GM12878 (cell line): ENCODE results near the gene ARMC9. TPM values are rescaled to one million over a fixed set of nuclear protein-coding genes. Genes with fewer than 3 reads are reported as not detected.

Experiments
- ATAC-seq: fragments of 200-7000 bp; cut with Tn5 transposase; 3 replicates; pipeline ENCODE4 v1.9.1; 2020; ENCODE audit warnings: mild to moderate bottlenecking, moderate library complexity
- BruUV-seq: library from RNA; stranded (reverse); fragments of 400-500 nt; replicated peaks from 2 replicates; lab custom pipeline; 2021; lab: Mats Ljungman, UMichigan
- CTCF ChIA-PET: fragments of 300-600 bp; sonication (Branson Sonifier 250); formaldehyde crosslinking; extraction: SDS; loops from one replicate; lab custom pipeline; 2021; ENCODE audit warnings: inconsistent platforms; lab: Yijun Ruan, JAX
- POLR2A ChIA-PET: fragments of 350-600 bp; formaldehyde crosslinking; extraction: SDS; loops from one replicate; lab custom pipeline; 2021; ENCODE audit warnings: inconsistent platforms; lab: Charles Lee
- RAD21 ChIA-PET: fragments of 300-600 bp; sonication (Branson Sonifier 250); formaldehyde crosslinking; loops from one replicate; lab custom pipeline; 2023; ENCODE audit warnings: antibody characterized with exemption; ENCODE audit not compliant: unreplicated experiment; lab: Charles Lee
- SMC1A ChIA-PET: fragments of 300-600 bp; sonication (Branson Sonifier 250); formaldehyde crosslinking; loops from one replicate; lab custom pipeline; 2023; ENCODE audit not compliant: unreplicated experiment, uncharacterized antibody; lab: Charles Lee
- DNase-seq: peaks from one replicate; pipeline ENCODE4 v3.0.0-alpha.2; 2011; ENCODE audit warnings: low read depth, low spot score
- FAIRE-seq: peaks from 3 replicates; lab custom pipeline; 2011; peaks lifted over from hg19 to GRCh38; lab: Jason Lieb, UNC
- H2AFZ ChIP-seq: 2 replicates; pipeline ENCODE4 v1.6.0; 2011; ENCODE audit warnings: low read depth, low read length, control low read depth; ENCODE audit not compliant: control insufficient read depth
- H3K27ac ChIP-seq: 2 replicates; pipeline ENCODE4 v1.5.1; 2011; ENCODE audit warnings: control low read depth; ENCODE audit not compliant: control insufficient read depth, insufficient read depth
- H3K27me3 ChIP-seq, 2 experiments: replicated peaks in 1 of 2; 2 replicates each; pipeline versions ENCODE4 v1.6.0 to v1.6.1; 2011; ENCODE audit warnings: low read length in 1 of 2; ENCODE audit not compliant: control insufficient read depth in 2 of 2, insufficient read depth in 2 of 2
- H3K36me3 ChIP-seq, 2 experiments: 2 replicates each; pipeline ENCODE4 v1.5.1; 2011; ENCODE audit warnings: low read length in 1 of 2; ENCODE audit not compliant: control insufficient read depth in 2 of 2, insufficient read depth in 2 of 2
- H3K4me1 ChIP-seq: 2 replicates; pipeline ENCODE4 v1.6.1; 2011; ENCODE audit warnings: mild to moderate bottlenecking, low read length, moderate library complexity, mixed read lengths; ENCODE audit not compliant: control insufficient read depth, insufficient read depth
- H3K4me2 ChIP-seq: 2 replicates; pipeline ENCODE4 v1.6.0; 2011; ENCODE audit warnings: control low read depth; ENCODE audit not compliant: control insufficient read depth, insufficient read depth
- H3K4me3 ChIP-seq: fragments of 200-600 bp; sonication (generic); 2 replicates; pipeline ENCODE4 v1.5.1; 2016
- H3K79me2 ChIP-seq: 2 replicates; pipeline ENCODE4 v1.6.0; 2011; ENCODE audit warnings: low read length; ENCODE audit not compliant: control insufficient read depth, insufficient read depth
- H3K9ac ChIP-seq: 2 replicates; pipeline ENCODE4 v1.8.0; 2011; ENCODE audit warnings: low read length, control low read depth, mixed read lengths; ENCODE audit not compliant: control insufficient read depth, insufficient read depth
- H3K9me3 ChIP-seq: replicated peaks from 3 replicates; pipeline ENCODE4 v1.5.1; 2011; ENCODE audit warnings: mild to moderate bottlenecking, low read length; ENCODE audit not compliant: control insufficient read depth, insufficient read depth
- H4K20me1 ChIP-seq: 2 replicates; pipeline ENCODE4 v1.6.0; 2011; ENCODE audit not compliant: control insufficient read depth, insufficient read depth
- MTA2 ChIP-seq: fragments of 450-650 bp; IDR thresholded peaks from 2 replicates; pipeline ENCODE4 v1.6.1; 2016; ENCODE audit warnings: low read depth, mild to moderate bottlenecking, moderate library complexity
- ZNF687 ChIP-seq: fragments of 450-650 bp; IDR thresholded peaks from 2 replicates; pipeline ENCODE4 v1.6.1; 2017; ENCODE audit warnings: mild to moderate bottlenecking, moderate library complexity
- WGBS: methylation state at CpG from one replicate; pipeline ENCODE4 v1.1.6; 2016; ENCODE audit warnings: low lambda C conversion rate; ENCODE audit not compliant: insufficient replicate concordance, insufficient coverage; ENCODE audit errors: missing lambda C conversion rate; 5-methylcytosine and 5-hydroxymethylcytosine counted together
- in situ Hi-C: fragments of 300-500 bp; cut with MboI; formaldehyde crosslinking; loops from 9 replicates; pipeline ENCODE4 v1.14.3; 2018; ENCODE audit warnings: mixed read lengths
- intact Hi-C: fragments of 100-400 bp; cut with micrococcal nuclease; formaldehyde crosslinking; loops from one replicate; pipeline ENCODE4 v1.14.2; 2022; ENCODE audit not compliant: unreplicated experiment
- polyA plus RNA-seq, 11 experiments: library from polyadenylated mRNA; depleted of rRNA in 4 of 11; unstranded in 6 of 11; stranded (reverse) in 5 of 11; fragments of >200 nt; fragmentation: Nextera tagmentation in 4 of 11; fragmentation: Illumina TruSeq in 1 of 11; extraction: Ambion mirVana in 4 of 11; extraction: Trizol in 1 of 11; gene quantifications; 1 replicate in 1 of 11; 2 replicates in 10 of 11; pipeline versions ENCODE4 v1.2.1 to v1.2.3, GENCODE V29; 2011 to 2016; ENCODE audit warnings: inconsistent platforms in 2 of 11, missing spikeins in 2 of 11, low read depth in 1 of 11
- total RNA-seq, 4 experiments: library from RNA; depleted of rRNA in 3 of 4; stranded (reverse); fragments of >200 nt in 3 of 4; fragmentation: Illumina TruSeq in 1 of 4; extraction: Trizol in 1 of 4; gene quantifications; 2 replicates each; pipeline versions ENCODE4 v1.2.1 to v1.2.3, GENCODE V29; 2013 to 2021

Gene ARMC9
- total and polyA plus RNA-seq, 10 of the 15 experiments (the other 5 are each of a cell fraction or from before 2014, with no cell fraction given) = 3.8 to 21.8 (median 10.4) TPM

GRCh38 chr2:231211486-231211885, 13.1 kb downstream of the ARMC9 start:
- H3K4me2 ChIP-seq = no peak overlapping the region
- in situ Hi-C loops = no loop called here
- no peak overlapping the region for H2AFZ ChIP-seq
- H3K4me3 ChIP-seq = no peak overlapping the region
- ChIA-PET CTCF (interaction anchor here (1.3 kb wide), 1 partner anchor 107 kb away, joined by 3 read pairs; no protein-coding TSS in a partner anchor), RAD21 (no interaction called here), POLR2A (no interaction called here), SMC1A (interaction anchor here (1.0 kb wide), 1 partner anchor 10 kb away, joined by 3 read pairs; no protein-coding TSS in a partner anchor)
- H3K27ac ChIP-seq = no peak overlapping the region
- 94% methylated on average over 2 of the region's 2 CpGs for WGBS
- BruUV-seq = no TSS peak
- intact Hi-C loops = no loop called here
- H3K79me2 ChIP-seq = no peaks in the 10 kb centered on the region
- H4K20me1 ChIP-seq = no peaks in the 10 kb centered on the region
- H3K4me1 ChIP-seq = no peaks in the 10 kb centered on the region; the same call in 1 of the 2 replicates
- H3K9me3 ChIP-seq = no peaks in the 10 kb centered on the region
- no peaks in the 10 kb centered on the region for H3K27me3 ChIP-seq
- FAIRE-seq (no peak), DNase-seq (no peak), ATAC-seq (no peak)
- no peak overlapping the region for H3K9ac ChIP-seq
- TF ChIP-seq ZNF687 (no peak), MTA2 (no peak)
- peaks cover 1 to 5% of the 10 kb centered on the region in 2 experiments; a peak in 2 of 4 replicates for H3K36me3 ChIP-seq
